GM12864 (cell line): ENCODE results near the gene CENPF.
"Not testable (repeated sequence)": the region's sequence is repeated elsewhere in the genome, so short reads cannot be mapped to it uniquely, and the experiment has no call there.

Experiments
- DNase-seq: peaks from one replicate; pipeline ENCODE4 v3.0.0-alpha.2; 2011; ENCODE audit warnings: low read depth
- H3K4me3 ChIP-seq: 2 replicates; pipeline ENCODE4 v1.5.1; 2011; ENCODE audit warnings: mild to moderate bottlenecking, low read depth, low read length, control low read depth
- TF ChIP-seq, protein P1 (sequence below): IDR thresholded peaks from 2 replicates; pipeline ENCODE4 v1.5.1; 2011; ENCODE audit warnings: low read depth, mild to moderate bottlenecking, moderate library complexity, low read length, control low read depth, inconsistent platforms; ENCODE audit errors: missing control alignments

CENPF gene

DNA sequence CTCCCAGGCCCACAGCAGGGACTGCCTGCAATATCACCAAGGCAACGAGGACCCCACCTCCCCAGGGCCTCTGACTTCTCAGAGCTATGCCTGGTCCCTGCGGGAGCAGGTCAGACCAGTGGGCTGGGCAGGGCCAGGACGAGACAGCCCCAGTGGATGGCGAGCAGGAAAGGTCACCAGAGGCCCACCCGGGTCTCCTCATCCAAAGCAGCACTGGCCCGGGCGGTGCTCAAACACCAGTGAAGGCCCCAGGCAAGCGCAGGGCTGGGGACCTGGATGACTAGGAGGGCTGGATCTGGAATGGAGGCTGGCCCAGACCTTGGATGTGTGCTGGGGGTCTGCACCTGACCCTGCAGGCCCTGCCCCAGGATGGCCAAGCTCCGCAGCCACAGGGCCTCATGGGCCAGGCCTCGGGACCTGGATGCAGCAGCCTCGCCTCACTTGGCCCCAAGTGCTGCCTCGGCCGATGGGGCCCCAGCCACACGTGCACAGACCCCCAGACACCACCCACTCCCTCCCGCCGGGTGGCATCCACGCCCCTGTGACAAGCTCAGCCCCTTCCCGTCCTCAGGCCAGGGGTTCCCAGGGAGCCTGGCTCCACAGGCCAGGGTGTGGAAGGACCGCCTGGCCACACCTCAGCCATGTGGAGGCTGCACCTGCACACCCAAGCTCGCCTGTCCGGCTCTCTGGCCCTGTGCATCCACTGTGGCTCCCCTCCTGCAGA lies 4.7 kb downstream of the CENPF start:
- not testable (repeated sequence) for DNase-seq, H3K4me3 ChIP-seq

DNA sequence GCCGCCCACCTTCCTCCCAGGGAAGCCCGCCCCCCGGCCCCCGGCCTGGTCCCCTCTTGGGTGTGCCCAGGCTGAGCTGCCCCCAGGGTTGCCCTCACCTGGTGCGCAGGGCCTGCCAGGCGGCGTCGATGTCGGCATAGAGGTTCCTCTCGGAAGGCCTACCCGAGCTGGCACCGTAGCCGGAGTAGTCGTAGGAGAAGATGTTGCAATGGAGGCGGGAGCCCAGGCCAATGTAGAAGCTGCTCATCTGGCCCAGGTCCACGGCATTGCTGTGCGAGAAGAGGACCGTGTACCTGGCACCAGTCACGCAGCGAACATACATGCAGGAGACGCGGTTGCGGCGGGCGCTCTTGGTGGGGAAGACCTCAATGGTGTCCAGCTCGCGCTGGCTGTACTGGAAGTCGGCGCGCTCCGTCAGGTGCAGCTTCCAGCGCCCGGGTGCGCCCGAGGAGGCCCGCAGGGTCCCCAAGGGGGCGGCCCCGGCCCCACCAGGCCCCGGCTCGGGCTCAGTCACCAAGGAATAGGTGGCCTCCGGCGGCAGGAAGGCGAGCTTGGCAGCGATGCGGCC lies 5.3 kb downstream of the CENPF start:
- DNase-seq, H3K4me3 ChIP-seq: not testable (repeated sequence)

DNA sequence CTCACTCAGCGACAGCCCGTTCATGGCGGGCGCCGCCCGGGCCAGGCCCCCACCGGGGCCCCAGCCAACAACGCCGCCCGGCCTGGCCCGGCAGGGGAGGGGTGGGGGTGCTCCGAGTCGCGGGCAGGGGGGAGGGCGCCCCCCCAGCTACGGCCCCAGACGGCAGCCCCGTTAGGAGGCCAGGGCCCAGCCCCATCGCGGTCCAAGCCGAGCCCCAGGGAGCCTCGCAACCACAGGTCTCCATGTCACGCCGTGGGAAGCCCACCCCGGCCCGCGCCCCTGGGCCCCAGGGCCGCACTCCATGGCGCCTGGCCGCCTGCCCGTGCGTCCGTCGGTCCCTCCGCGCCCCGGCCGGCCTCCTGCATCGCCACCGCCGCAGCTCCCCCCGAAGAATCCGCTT lies 5.8 kb downstream of the CENPF start:
- not testable (repeated sequence) for DNase-seq, H3K4me3 ChIP-seq

DNA sequence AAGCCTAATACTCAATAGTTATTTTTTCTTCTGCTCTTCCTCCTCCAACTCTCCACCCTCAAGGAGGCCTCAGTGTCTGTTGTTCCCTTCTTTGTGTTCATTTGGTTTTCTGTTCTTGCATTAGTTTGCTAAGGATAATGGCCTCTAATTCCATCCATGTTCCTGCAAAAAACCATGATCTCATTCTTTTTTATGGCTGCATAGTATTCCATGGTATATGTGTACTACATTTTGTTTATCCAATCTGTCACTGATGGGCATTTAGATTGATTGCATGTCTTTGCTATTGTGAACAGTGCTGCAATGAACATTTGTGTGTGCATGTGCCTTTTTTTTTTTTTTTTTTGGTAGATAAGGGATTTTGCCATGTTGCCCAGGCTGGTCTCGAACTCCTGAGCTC lies 6.7 kb downstream of the CENPF start:
- no peak for DNase-seq
- TF ChIP-seq, protein P1, sequence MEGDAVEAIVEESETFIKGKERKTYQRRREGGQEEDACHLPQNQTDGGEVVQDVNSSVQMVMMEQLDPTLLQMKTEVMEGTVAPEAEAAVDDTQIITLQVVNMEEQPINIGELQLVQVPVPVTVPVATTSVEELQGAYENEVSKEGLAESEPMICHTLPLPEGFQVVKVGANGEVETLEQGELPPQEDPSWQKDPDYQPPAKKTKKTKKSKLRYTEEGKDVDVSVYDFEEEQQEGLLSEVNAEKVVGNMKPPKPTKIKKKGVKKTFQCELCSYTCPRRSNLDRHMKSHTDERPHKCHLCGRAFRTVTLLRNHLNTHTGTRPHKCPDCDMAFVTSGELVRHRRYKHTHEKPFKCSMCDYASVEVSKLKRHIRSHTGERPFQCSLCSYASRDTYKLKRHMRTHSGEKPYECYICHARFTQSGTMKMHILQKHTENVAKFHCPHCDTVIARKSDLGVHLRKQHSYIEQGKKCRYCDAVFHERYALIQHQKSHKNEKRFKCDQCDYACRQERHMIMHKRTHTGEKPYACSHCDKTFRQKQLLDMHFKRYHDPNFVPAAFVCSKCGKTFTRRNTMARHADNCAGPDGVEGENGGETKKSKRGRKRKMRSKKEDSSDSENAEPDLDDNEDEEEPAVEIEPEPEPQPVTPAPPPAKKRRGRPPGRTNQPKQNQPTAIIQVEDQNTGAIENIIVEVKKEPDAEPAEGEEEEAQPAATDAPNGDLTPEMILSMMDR: no peak
- no peak overlapping the region for H3K4me3 ChIP-seq

DNA sequence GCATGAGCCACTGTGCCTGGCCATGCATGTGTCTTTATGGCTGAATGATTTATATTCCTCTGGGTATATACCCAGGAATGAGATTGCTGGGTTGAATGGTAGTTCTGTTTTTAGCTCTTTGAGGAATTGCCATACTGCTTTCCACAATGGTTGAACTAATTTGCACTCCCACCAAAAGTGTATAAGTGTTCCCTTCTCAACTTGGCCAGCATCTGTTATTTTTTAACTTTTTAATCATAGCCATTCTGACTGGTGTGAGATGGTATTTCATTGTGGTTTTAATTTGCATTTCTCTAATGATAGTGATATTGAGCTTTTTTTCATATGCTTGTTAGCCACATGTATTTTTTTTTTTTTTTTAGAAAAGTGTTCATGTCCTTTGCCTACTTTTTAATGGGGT lies 7.1 kb downstream of the CENPF start:
- H3K4me3 ChIP-seq, DNase-seq: not testable (repeated sequence)

DNA sequence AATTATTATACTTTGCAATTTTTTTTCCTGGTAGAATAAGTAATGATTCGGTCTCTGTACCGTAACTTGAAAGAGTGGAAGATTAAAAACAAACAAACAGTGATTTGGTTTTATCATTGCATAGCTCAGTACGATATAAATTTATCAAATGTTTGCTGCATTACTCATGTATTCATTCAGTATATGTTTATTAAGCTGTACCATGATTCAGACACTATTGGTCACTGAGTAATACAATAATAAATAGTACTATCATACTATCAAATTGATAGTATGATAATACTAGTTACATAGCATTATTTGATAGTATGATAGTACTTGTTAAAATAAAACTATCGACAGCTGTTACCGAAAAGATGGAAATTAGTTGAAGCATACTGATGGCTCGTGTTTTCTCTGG lies 12.1 kb downstream of the CENPF start:
- H3K4me3 ChIP-seq: no peak overlapping the region
- TF ChIP-seq, protein P1: no peak
- no peak for DNase-seq

DNA sequence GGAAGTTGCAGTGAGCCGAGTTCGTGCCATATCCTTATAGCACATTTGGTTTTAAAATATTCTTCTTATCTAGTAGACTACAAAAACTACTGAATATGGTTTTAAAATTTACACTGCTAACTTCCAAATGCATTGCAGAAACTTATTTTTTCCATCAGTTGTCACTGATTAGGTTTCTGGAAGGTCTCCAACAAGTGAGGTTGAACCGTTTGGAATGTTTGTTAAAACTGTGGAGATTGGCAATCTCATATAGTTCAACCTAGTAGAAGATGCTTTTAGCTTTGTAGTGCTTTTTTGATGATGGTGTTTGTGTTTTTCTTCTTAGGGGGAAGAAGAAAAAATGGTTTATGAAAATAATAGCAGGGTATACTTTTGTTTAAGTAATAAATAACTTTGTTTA lies 12.9 kb downstream of the CENPF start:
- TF ChIP-seq, protein P1: no peak
- no peak overlapping the region for H3K4me3 ChIP-seq
- DNase-seq: no peak

DNA sequence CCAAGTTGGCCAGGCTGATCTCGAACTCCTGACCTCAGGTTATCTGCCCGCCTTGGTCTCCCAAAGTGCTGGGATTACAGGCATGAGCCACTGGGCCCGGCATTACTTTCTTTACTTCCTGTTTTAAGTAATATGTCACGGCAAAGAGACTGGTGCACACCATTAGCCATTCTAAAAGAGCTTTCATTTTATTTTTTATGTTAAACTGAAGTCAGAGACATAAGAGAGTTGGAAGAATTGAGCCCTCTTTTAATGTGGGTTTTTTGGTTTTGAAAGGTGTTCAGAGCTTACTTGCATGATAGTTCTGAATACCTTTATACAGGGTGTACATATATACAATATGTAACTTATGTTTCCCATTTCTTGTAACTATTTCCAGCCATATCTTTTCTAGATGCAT lies 14.3 kb downstream of the CENPF start:
- DNase-seq: no peak
- TF ChIP-seq, protein P1: no peak
- H3K4me3 ChIP-seq: no peak overlapping the region

DNA sequence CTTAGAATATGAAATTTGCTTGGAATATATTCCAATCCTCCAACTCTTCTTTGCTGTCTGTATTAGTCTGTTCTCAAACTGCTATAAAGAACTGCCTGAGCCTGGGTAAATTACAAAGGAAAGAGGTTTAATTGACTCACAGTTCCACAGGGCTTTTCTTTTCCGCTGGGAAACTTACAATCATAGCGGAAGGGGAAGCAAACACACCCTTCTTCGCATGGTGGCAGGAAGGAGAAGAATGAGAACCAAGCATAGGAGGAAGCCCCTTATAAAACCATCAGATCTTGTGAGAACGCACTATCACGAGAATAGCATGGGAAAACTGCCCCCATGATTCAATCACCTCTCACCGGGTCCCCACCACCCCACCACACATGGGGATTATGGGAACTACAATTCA lies 14.8 kb downstream of the CENPF start:
- no peak overlapping the region for H3K4me3 ChIP-seq
- TF ChIP-seq, protein P1: no peak
- no peak for DNase-seq
